Neural cell (in vitro differentiated cells): ENCODE measurements around the gene SLC36A3.

Experiments
- RAD21 ChIP-seq: fragments of 450-650 bp; conservative IDR thresholded peaks from 2 replicates; pipeline ENCODE4 v1.6.1; 2014; ENCODE audit warnings: antibody characterized with exemption, mild to moderate bottlenecking, moderate library complexity
- TF ChIP-seq, protein P1 (sequence below): fragments of 450-650 bp; IDR thresholded peaks from 2 replicates; pipeline ENCODE4 v1.5.1; 2014; ENCODE audit warnings: antibody characterized with exemption, mild to moderate bottlenecking, moderate library complexity; ENCODE audit not compliant: poor library complexity, severe bottlenecking

DNA sequence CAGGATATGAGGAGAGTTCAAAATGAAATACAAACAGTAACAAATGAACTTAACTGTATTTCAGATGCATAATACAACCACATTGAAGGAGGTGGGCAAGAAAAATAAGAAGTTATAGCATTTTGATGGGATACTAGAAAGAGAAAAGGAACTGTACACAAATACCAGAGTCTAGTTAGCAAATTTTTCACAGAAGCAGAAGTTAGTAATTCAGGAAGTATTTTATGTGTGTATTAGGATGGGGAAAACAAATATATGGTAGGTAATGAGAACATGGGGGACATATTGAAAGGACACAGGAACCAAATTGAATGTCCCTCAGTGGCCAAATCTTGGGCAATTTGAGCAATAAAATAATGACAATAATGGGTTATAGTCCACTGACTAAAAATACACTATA lies 32.2 kb downstream of the SLC36A3 start:
- TF ChIP-seq RAD21 = no peak
- TF ChIP-seq, protein P1, sequence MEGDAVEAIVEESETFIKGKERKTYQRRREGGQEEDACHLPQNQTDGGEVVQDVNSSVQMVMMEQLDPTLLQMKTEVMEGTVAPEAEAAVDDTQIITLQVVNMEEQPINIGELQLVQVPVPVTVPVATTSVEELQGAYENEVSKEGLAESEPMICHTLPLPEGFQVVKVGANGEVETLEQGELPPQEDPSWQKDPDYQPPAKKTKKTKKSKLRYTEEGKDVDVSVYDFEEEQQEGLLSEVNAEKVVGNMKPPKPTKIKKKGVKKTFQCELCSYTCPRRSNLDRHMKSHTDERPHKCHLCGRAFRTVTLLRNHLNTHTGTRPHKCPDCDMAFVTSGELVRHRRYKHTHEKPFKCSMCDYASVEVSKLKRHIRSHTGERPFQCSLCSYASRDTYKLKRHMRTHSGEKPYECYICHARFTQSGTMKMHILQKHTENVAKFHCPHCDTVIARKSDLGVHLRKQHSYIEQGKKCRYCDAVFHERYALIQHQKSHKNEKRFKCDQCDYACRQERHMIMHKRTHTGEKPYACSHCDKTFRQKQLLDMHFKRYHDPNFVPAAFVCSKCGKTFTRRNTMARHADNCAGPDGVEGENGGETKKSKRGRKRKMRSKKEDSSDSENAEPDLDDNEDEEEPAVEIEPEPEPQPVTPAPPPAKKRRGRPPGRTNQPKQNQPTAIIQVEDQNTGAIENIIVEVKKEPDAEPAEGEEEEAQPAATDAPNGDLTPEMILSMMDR = no peak
